GM23248 (cell line): ENCODE measurements around the gene PYGO2.

Experiments used
- EZH2 ChIP-seq: fragments of 200-600 bp; sonication (generic); IDR thresholded peaks from 2 replicates; pipeline ENCODE4 v1.6.1; 2018; ENCODE audit warnings: antibody characterized with exemption, mild to moderate bottlenecking; ENCODE audit not compliant: insufficient read depth, poor library complexity, severe bottlenecking
- EZH2phosphoT487 ChIP-seq: fragments of 200-600 bp; sonication (generic); IDR thresholded peaks from 2 replicates; pipeline ENCODE4 v1.6.1; 2018; ENCODE audit warnings: antibody characterized with exemption, moderate library complexity, mild to moderate bottlenecking, low read depth; ENCODE audit not compliant: insufficient read depth

DNA sequence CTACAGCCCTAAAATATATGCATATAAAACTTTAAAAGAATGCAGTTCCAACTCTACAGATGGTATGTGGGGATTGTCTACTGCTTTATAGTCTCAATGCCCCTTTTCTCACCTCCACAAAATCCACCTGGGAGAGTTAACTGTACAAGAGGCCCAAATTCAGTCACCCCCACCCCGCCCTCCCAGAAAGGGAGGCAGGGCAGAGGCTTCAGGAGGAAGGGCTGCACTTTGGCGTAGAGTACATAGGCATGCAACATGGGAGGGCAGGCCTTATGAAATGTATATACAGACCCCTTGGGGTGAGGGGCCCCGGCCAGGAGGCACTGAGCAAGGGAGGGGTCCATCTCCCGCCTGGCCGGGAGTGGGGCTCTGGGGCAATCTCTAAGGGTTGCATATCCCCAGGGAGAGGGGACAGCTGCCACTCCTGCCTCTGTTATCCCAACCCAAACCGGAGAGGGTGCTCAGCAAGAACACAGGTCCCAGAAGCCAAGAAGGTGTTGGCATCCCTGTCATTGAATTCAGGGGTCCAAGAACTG, 1.3 kb upstream of the PYGO2 start:
- TF ChIP-seq EZH2 (no peak), EZH2phosphoT487 (no peak)
